Measurements from ENCODE around the gene TTC9B.

DNA sequence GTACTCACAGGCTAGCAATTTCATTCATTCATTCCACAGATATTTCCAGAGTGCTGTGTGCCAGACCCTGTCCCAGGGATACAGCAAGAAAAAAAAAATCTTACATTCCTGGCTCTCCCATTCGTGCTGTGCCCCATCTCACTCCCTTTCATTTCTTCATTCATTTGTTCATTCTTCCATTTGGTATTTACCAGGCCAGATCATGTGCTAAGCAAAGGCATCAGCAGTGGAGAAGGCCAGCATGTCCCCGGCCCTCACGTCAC is 24.7 kb downstream of the TTC9B start:
- TF ChIP-seq CTCF (IDR thresholded peaks at IDR 0.05) (no peak), ZFX (IDR thresholded peaks at IDR 0.05; ENCODE audit: borderline replicate concordance) (no peak)
